GM12891 (cell line): ENCODE data around the gene OR2J1. TPM values are rescaled to one million over a fixed set of nuclear protein-coding genes. Genes with fewer than 3 reads are reported as not detected.
"Not testable (repeated sequence)": the region's sequence is repeated elsewhere in the genome, so short reads cannot be mapped to it uniquely, and the experiment has no call there.

Experiments used
- DNase-seq: peaks from one replicate; pipeline ENCODE4 v3.0.0; 2011; ENCODE audit warnings: low spot score; ENCODE audit not compliant: insufficient read length
- FAIRE-seq: peaks from 2 replicates; lab custom pipeline; 2011; peaks lifted over from hg19 to GRCh38; lab: Jason Lieb, UNC
- PAX5 ChIP-seq: IDR thresholded peaks from 2 replicates; pipeline ENCODE4 v1.6.1; 2011; ENCODE audit warnings: low read length, moderate library complexity, mild to moderate bottlenecking; ENCODE audit not compliant: insufficient read depth, severe bottlenecking
- POLR2A ChIP-seq: IDR thresholded peaks from 2 replicates; pipeline ENCODE4 v1.6.1; 2011; ENCODE audit warnings: low read depth, low read length, control low read depth
- POLR2AphosphoS5 ChIP-seq: IDR thresholded peaks from 2 replicates; pipeline ENCODE4 v1.6.1; 2011; ENCODE audit warnings: low read depth, low read length, control low read depth
- POU2F2 ChIP-seq: IDR thresholded peaks from 2 replicates; pipeline ENCODE4 v1.6.1; 2011; ENCODE audit warnings: low read depth, mild to moderate bottlenecking, control low read depth, low read length, moderate library complexity
- SPI1 ChIP-seq: IDR thresholded peaks from 2 replicates; pipeline ENCODE4 v1.6.1; 2011; ENCODE audit warnings: low read depth, low read length, control low read depth
- TAF1 ChIP-seq: IDR thresholded peaks from 2 replicates; pipeline ENCODE4 v1.6.1; 2011; ENCODE audit warnings: low read depth, low read length, control low read depth
- polyA plus RNA-seq: library from polyadenylated mRNA; unstranded; fragments of >200 nt; gene quantifications from one replicate; pipeline ENCODE4 v1.2.1, GENCODE V29; 2012; ENCODE audit warnings: low read depth, missing spikeins, inconsistent platforms; ENCODE audit not compliant: missing spikeins

OR2J1 gene
- not detected for polyA plus RNA-seq

DNA sequence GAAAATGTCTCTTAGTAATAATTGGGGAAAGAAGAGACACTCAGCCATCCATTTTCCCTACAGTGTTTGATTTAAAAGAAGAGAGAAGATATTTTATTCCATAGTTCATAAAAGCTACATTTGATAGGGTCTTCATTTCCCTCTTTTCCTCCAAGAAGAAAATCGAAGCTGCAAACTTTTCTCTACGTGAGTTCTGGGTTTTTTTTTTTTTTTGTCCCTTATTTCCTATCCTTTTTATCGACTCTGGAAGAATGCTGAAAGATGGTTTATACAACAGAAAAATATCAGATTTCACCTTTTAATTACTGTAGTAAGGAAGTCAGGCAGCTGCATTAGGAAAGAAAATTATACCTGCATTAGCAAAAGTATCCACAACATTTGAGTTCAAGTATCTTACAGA, at the start of gene OR2J1:
OR2J1 (plus strand) TSS at position 301 of the 400 bp plus-strand sequence. CDS start 1,453 bp downstream, outside the sequence.
- FAIRE-seq (no peak), DNase-seq (no peak)
- no peak for TF ChIP-seq PAX5
- TF ChIP-seq POU2F2 = no peak
- no peak for TF ChIP-seq SPI1
- TF ChIP-seq POLR2AphosphoS5 = no peak
- TF ChIP-seq POLR2A = no peak
- no peak for TF ChIP-seq TAF1

DNA sequence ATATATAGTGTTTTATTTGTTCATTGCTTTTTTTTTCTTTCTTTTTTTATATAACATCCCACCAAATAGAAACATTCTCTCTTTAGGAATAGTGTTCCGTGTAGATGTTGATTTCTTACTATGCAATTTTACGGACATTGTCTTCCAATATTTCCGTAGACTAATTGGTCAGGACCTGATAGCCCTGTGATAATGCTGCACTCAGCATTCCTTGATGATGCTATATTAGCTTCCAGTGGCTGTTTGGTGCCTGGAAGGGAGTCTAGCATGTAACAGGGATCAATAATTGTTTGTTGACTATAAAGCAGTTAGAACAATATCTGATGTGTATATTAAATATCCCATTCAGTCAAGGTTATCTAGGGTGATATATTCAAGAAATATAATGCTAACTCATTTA, 47.6 kb upstream of the OR2J1 start:
- no peak for TF ChIP-seq SPI1
- TF ChIP-seq POLR2A = no peak
- TF ChIP-seq POLR2AphosphoS5 = no peak
- no peak for TF ChIP-seq TAF1
- no peak for TF ChIP-seq POU2F2
- no peak for TF ChIP-seq PAX5
- DNase-seq (no peak), FAIRE-seq (no peak)

DNA sequence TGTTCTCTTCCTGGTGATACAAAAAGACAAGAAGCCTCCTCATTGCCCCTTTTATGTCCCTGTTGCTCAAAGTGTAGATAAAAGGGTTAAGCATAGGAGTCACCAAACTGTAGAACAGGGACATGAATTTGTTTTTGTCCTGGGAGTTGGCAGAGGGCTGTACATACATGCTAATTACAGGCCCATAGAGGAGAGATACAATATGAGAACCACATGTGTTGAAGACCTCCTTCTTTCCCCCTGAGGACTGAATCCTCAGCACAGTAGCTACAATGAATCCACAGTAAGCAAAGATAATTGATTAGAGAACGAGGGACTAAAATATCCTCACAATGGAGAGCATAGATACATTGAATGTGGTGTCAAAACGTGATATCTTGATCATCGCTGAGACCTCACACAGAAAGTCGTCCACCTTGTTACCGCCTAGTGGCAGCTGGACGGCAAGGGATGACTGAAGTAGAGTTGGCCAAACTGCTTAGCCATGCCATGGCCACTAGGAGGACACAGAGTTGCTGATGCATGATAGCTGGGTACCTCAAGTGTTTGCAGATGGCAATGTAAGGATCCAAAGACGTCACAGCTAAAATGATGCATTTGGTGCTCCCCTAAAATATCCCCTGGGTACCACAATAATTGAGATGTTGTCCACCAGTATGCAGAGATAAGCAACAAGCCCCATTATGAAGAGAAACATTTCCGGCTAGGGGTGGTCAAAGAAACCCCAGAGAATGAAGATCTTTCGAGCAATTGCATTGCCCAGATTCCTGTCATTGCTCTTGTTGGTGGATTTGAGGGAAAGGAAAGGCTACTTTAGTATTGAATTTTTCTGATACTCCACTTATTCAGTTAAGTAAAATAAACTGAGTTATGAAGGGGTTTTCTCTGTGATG, 27.2 kb upstream of the OR2J1 start:
- peak; percentile 78 for FAIRE-seq
- TF ChIP-seq POLR2AphosphoS5 (no peak), PAX5 (no peak), SPI1 (no peak), POU2F2 (no peak), POLR2A (no peak), TAF1 (no peak)

DNA sequence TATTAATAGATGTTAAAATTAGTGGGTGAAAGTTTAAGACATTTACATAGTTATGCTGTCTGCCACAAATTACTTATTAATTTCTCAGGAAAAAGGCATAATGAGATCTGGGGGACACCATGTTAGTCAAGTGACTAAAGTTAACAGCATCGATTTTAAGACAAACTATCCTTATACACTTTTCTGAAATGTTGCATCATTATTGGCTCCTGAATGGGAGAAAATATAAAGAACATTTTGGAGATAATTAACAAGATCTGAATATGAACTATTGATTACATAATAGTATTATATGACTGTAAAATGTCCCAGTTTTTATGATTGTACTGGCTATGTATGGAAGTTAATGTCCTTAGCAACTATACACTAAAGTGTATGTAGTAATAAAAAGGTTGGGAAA, 20.1 kb upstream of the OR2J1 start:
- no peak for FAIRE-seq

More for the DNA sequence above, 27.2 kb upstream of the OR2J1 start:
- DNase-seq = peak; percentile 2

DNA sequence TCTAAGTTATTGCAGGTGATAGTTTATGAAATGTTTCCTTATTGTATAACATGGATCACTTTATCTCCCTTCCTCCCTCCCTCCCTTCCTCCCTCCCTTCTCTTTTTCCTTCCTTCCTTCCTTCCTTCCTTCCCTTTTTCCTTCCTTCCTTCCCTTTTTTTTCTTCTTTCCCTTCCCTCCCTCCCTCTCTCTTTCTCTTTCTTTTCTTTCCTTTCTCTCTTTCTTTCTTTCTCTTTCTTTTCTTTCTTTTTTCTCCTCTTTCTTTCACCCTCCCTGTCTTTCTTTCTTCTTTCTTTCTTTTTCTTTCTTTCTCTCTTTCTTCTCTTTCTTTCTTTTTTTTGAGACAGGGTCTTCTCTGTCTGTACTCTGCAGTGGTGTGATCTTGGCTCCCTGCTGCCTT, 18.0 kb upstream of the OR2J1 start:
- DNase-seq (no peak), FAIRE-seq (no peak)
- TF ChIP-seq POU2F2 (no peak), TAF1 (no peak)

More for the DNA sequence above, 20.1 kb upstream of the OR2J1 start:
- TF ChIP-seq TAF1 (no peak), SPI1 (no peak), POLR2A (no peak), POLR2AphosphoS5 (no peak), PAX5 (no peak), POU2F2 (no peak)
- no peak for DNase-seq

DNA sequence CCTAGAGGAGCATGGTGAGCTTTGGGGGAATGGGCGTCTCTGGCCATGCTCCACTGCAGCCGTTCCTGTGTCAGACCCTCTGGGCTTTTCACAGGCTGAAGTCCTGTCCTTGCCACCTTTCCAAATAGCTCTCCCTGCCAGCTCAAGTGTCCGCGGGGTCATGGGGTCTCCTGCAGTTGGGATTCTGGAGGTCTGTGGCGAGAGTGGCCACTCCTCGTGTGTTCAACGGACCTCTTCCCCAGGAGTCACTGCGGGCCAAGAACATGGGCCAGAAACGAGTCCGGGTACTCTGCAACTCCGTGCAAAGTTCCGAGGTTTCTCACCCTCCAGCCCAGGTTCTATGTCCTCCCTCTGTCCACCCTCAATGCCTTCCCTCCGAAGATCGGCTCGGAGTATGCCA, 16.8 kb upstream of the OR2J1 start:
- TF ChIP-seq PAX5 = no peak
- no peak for TF ChIP-seq SPI1
- no peak for TF ChIP-seq POLR2A
- TF ChIP-seq POU2F2 = no peak
- DNase-seq (no peak), FAIRE-seq (no peak)

DNA sequence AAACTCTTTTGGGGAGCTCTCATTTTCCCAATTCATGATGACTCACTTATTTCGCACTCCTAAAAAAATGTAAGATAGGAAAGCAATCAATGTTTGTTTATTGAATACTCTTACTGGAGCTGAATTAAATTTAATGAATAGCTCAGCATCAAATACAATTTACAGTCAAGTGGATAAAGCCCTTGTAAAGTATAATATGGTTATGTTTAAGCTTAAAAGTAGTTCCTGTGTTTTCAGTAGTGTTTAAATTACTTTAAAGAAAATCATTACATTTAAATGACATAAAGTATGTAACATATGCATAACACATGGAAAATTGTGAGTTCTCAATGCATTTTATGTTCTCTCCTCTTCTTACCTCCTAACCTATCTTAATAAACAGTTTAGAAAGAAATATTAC, 12.1 kb upstream of the OR2J1 start, which contains the start of gene OR2B3:
OR2B3 (minus strand) TSS at position 101 of the 400 bp plus-strand sequence; CDS start at position 36, 65 bp downstream.
- DNase-seq = no peak
- no peak for FAIRE-seq
- TF ChIP-seq POU2F2 = no peak

DNA sequence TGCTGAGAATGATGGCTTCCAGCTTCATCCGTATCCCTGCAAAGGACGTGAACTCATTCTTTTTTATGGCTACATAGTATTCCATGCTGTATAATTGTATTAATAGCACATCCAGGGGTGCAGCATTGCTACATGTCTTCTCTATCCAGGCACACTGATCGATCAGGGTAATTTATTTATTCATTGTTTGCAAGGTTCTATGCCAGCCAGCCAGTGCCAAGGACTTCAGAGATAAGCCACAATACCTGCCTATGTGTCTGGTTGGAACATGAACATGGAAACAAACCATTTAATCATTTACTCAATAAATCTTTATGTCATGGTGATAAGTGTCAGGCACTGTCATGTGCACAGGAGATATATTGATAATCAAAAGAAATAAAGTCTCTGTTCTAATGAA, 6.3 kb upstream of the OR2J1 start:
- no peak for FAIRE-seq
- no peak for TF ChIP-seq POU2F2
- TF ChIP-seq PAX5 = no peak
- no peak for TF ChIP-seq SPI1
- no peak for TF ChIP-seq TAF1
- no peak for TF ChIP-seq POLR2A
- no peak for TF ChIP-seq POLR2AphosphoS5
- DNase-seq = no peak

DNA sequence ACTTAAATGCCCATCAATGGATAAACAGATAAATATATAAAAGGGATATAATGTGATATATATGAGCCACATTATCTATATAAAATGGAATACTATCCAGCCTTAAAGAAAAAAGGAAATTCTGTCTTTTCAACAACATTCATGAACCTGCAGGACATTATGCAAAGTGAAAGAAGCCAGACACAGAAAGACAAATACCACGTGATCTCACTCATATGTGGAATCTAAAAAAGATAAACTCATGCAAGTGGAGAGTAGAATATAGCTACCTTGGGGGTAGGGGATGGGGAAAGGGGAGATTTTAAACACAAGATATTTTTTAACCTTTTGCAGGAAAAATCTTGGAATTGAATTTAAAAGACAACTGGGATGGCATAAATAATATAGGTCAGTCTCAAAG, 1.5 kb upstream of the OR2J1 start:
- FAIRE-seq = no peak

DNA sequence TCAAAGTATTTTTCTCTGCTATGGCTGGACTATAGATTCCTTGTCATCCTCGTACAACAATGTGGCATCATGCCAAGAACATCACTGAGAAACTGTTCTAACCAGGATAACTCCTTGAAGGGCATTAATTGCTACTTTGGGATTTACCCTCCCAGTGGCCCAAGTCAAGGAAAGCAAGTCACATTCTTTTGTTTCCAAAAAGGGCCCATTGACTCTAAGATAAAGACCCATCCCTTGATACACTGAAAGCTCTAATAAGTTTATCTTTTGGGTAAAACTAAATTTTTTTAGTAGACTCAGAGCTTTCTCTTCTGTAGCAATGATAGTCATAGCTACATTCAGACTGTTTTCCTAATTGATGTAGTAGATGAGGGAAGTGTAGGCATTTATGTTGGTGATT, 8.5 kb downstream of the OR2J1 start, which contains the start of gene OR2J3:
OR2J3 (plus strand) TSS at position 301 of the 400 bp plus-strand sequence. CDS start 3,833 bp downstream, outside the sequence.
- TF ChIP-seq PAX5 (no peak), TAF1 (no peak), POU2F2 (no peak), POLR2A (no peak), POLR2AphosphoS5 (no peak), SPI1 (no peak)
- FAIRE-seq (no peak), DNase-seq (no peak)

More for the DNA sequence above, 1.5 kb upstream of the OR2J1 start:
- no peak for DNase-seq
- TF ChIP-seq PAX5 = no peak
- TF ChIP-seq POLR2A = no peak
- no peak for TF ChIP-seq SPI1
- TF ChIP-seq POLR2AphosphoS5 = no peak
- no peak for TF ChIP-seq POU2F2
- no peak for TF ChIP-seq TAF1

DNA sequence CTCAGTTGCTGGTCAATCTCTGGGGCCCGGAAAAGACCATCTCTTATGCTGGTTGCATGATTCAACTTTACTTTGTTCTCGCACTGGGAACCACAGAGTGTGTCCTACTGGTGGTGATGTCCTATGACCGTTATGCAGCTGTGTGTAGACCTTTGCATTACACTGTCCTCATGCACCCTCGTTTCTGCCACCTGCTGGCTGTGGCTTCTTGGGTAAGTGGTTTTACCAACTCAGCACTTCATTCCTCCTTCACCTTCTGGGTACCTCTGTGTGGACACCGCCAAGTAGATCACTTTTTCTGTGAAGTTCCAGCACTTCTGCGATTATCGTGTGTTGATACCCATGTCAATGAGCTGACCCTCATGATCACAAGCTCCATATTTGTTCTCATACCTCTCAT, 12.8 kb downstream of the OR2J1 start:
- no peak for FAIRE-seq

DNA sequence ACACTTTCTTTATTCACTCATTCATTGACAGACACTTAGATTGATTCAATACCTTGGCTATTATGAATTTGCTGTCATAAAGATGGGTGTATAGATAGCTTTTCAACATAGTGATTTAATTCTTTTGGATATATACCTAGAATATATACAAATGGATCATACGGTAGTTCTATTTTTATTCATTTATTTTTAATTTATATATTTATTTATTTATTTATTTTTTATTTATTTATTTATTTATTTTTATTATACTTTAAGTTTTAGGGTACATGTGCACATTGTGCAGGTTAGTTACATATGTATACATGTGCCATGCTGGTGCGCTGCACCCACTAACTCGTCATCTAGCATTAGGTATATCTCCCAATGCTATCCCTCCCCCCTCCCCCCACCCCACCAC, 15.7 kb downstream of the OR2J1 start:
- FAIRE-seq = not testable (repeated sequence)

More for the DNA sequence above, 12.8 kb downstream of the OR2J1 start:
- DNase-seq = no peak
- TF ChIP-seq SPI1 = no peak
- no peak for TF ChIP-seq PAX5
- no peak for TF ChIP-seq POLR2AphosphoS5
- no peak for TF ChIP-seq TAF1
- TF ChIP-seq POU2F2 = no peak
- no peak for TF ChIP-seq POLR2A

More for the DNA sequence above, 15.7 kb downstream of the OR2J1 start:
- not testable (repeated sequence) for DNase-seq
